ENCODE results near the gene ZNF800.

ZNF800 gene

GRCh38 chr7:127347567-127348246 is 44.8 kb downstream of the ZNF800 start:
- DNase-seq = peak; percentile 45

- DNase-seq = no peak
These were observed 45.8 kb downstream of the ZNF800 start for GRCh38 chr7:127346575-127347256.

GRCh38 chr7:127342596-127342995 is 49.9 kb downstream of the ZNF800 start:
- DNase-seq = no peak

GRCh38 chr7:127338122-127338521 is 54.4 kb downstream of the ZNF800 start:
- no peak for DNase-seq

GRCh38 chr7:127337581-127337980 is 54.9 kb downstream of the ZNF800 start:
- no peak for DNase-seq

- no peak for DNase-seq
These were observed 56.0 kb downstream of the ZNF800 start for GRCh38 chr7:127336458-127336857.

GRCh38 chr7:127332880-127333279 is 59.6 kb downstream of the ZNF800 start:
- DNase-seq = no peak

- DNase-seq = no peak
These were observed 62.4 kb downstream of the ZNF800 start for GRCh38 chr7:127330070-127330469.

- DNase-seq = no peak
These were observed 69.5 kb downstream of the ZNF800 start for GRCh38 chr7:127322832-127323493.

- no peak for DNase-seq
These were observed 70.2 kb downstream of the ZNF800 start for GRCh38 chr7:127322351-127322750.

GRCh38 chr7:127320974-127321373 is 71.5 kb downstream of the ZNF800 start:
- no peak for DNase-seq

Measured in midbrain (tissue), 1 donor.